CD8-positive, alpha-beta memory T cell (primary cell): ENCODE results near the gene TUBD1. TPM values are rescaled to one million over a fixed set of nuclear protein-coding genes. Genes with fewer than 3 reads are reported as not detected.
A peak's percentile ranks its signal among the peaks of the same experiment; 100 is the strongest.
"Not testable (repeated sequence)": the region's sequence is repeated elsewhere in the genome, so short reads cannot be mapped to it uniquely, and the experiment has no call there.

Experiments used
- CTCF ChIA-PET: fragments of 350-600 bp; sonication (Branson Sonifier 250); formaldehyde crosslinking; loops from one replicate; lab custom pipeline; 2021; ENCODE audit warnings: antibody characterized with exemption; lab: Charles Lee
- POLR2A ChIA-PET: fragments of 350-600 bp; sonication (Branson Sonifier 250); formaldehyde crosslinking; loops from one replicate; lab custom pipeline; 2021; ENCODE audit warnings: antibody characterized with exemption; lab: Charles Lee
- DNase-seq, 5 donors: peaks; one replicate each; pipeline versions ENCODE4 v3.0.0 to v3.0.0-alpha.2; 2020 to 2022; ENCODE audit warnings: mixed read lengths in 1 of 5
- H3K27ac ChIP-seq: one replicate; pipeline ENCODE4 v1.7.0; 2013; ENCODE audit warnings: low read depth, mild to moderate bottlenecking, low read length, moderate library complexity
- H3K27me3 ChIP-seq: 2 replicates; pipeline ENCODE4 v1.7.0; 2013; ENCODE audit warnings: low read length, mild to moderate bottlenecking; ENCODE audit not compliant: insufficient read depth, poor library complexity, severe bottlenecking
- H3K36me3 ChIP-seq: 2 replicates; pipeline ENCODE4 v1.7.0; 2013; ENCODE audit warnings: mild to moderate bottlenecking, low read length, moderate library complexity; ENCODE audit not compliant: insufficient read depth
- H3K4me1 ChIP-seq: 2 replicates; pipeline ENCODE4 v1.7.0; 2013; ENCODE audit warnings: mild to moderate bottlenecking, low read length, moderate library complexity; ENCODE audit not compliant: insufficient read depth
- H3K4me3 ChIP-seq: 2 replicates; pipeline ENCODE4 v1.7.0; 2013; ENCODE audit warnings: mild to moderate bottlenecking, low read length
- H3K9me3 ChIP-seq: 2 replicates; pipeline ENCODE4 v1.7.0; 2013; ENCODE audit warnings: mild to moderate bottlenecking, low read length
- H3K27ac Mint-ChIP-seq, 8 donors: one replicate each; pipeline ENCODE4 v1.8.0; 2020 to 2021; ENCODE audit warnings: mixed read lengths in 8 of 8, mild to moderate bottlenecking in 6 of 8, inconsistent platforms in 3 of 8, moderate library complexity in 3 of 8
- H3K27me3 Mint-ChIP-seq, 2 donors: one replicate each; pipeline ENCODE4 v1.8.0; 2020 to 2021; ENCODE audit warnings: mixed read lengths in 2 of 2, mild to moderate bottlenecking in 1 of 2, moderate library complexity in 1 of 2
- H3K36me3 Mint-ChIP-seq, 3 donors: one replicate each; pipeline ENCODE4 v1.8.0; 2020 to 2021; ENCODE audit warnings: mixed read lengths in 3 of 3, inconsistent platforms in 1 of 3, mild to moderate bottlenecking in 1 of 3
- H3K4me1 Mint-ChIP-seq, 3 donors: one replicate each; pipeline ENCODE4 v1.8.0; 2020 to 2021; ENCODE audit warnings: mixed read lengths in 3 of 3, inconsistent platforms in 1 of 3, mild to moderate bottlenecking in 1 of 3
- H3K4me3 Mint-ChIP-seq, 7 donors: one replicate each; pipeline ENCODE4 v1.8.0; 2020 to 2021; ENCODE audit warnings: mixed read lengths in 7 of 7, mild to moderate bottlenecking in 6 of 7, moderate library complexity in 4 of 7, inconsistent platforms in 2 of 7
- H3K9me3 Mint-ChIP-seq, 5 donors: one replicate each; pipeline ENCODE4 v1.8.0; 2020 to 2022; ENCODE audit warnings: mixed read lengths in 5 of 5, mild to moderate bottlenecking in 3 of 5, moderate library complexity in 2 of 5, inconsistent platforms in 1 of 5
- polyA plus RNA-seq: library from polyadenylated mRNA; unstranded; fragments of 300-500 nt; fragmentation: Illumina TruSeq; gene quantifications from one replicate; pipeline ENCODE4 v1.2.3, GENCODE V29; 2021
- total RNA-seq, 2 experiments: library from RNA; stranded (reverse); gene quantifications; one replicate each; pipeline ENCODE4 v1.2.3, GENCODE V29; 2021

The TUBD1 gene
- total and polyA plus RNA-seq, 3 experiments from 2014 or later = 9.5 to 17.3 (median 11.9) TPM

DNA sequence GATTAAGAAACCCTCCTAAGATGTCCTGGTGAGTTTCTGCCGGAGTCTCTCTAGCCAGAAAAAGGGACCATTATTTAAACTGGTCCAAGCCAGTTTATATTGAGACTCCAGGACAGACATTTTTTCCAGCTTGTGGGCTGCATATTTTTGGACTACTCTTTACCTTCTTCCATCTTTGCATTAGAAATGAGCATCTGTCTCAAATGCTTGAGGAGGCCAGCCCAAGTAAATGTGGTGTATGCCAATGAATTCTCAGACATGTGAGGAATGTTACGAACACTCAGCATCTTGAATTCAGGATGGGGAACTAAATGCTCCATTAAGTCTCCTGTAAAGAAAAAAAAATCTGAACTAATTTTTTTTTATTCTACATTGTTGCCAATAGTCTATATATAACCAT, 18.4 kb downstream of the TUBD1 start:
- Mint-ChIP-seq H3K27me3 (no peaks in the 10 kb centered on the region), H3K27ac (peak overlapping the region in 1 of 8 donors; percentile 52), H3K4me1 (peaks cover 0 to 3% (median 0%) of the 10 kb centered on the region in 3 donors), H3K36me3 (peaks cover 0 to 66% (median 14%) of the 10 kb centered on the region in 3 donors), H3K4me3 (no peak overlapping the region), H3K9me3 (no peaks in the 10 kb centered on the region)
- no peak overlapping the region for H3K4me3 ChIP-seq
- no peaks in the 10 kb centered on the region for H3K27me3 ChIP-seq
- CTCF ChIA-PET = no interaction called here
- H3K4me1 ChIP-seq = no peaks in the 10 kb centered on the region
- no peak for DNase-seq
- POLR2A ChIA-PET = no interaction called here
- H3K36me3 ChIP-seq = peaks cover 12% of the 10 kb centered on the region
- H3K27ac ChIP-seq = no peak overlapping the region
- no peaks in the 10 kb centered on the region for H3K9me3 ChIP-seq

- POLR2A ChIA-PET, H3K27me3 Mint-ChIP-seq, H3K4me3 ChIP-seq, H3K4me1 Mint-ChIP-seq, H3K27me3 ChIP-seq, DNase-seq, H3K9me3 Mint-ChIP-seq, H3K4me1 ChIP-seq, CTCF ChIA-PET, H3K4me3 Mint-ChIP-seq, H3K27ac ChIP-seq, H3K9me3 ChIP-seq: not testable (repeated sequence)
- peaks cover 0 to 62% (median 14%) of the 10 kb centered on the region in 3 donors for H3K36me3 Mint-ChIP-seq
- H3K27ac Mint-ChIP-seq = peak overlapping the region in 1 of 8 donors; percentile 24
- peaks cover 12% of the 10 kb centered on the region for H3K36me3 ChIP-seq
Observed at GRCh38 chr17:59873414-59873813, 19.3 kb downstream of the TUBD1 start.

- H3K4me3 ChIP-seq = no peak overlapping the region
- Mint-ChIP-seq H3K4me1 (no peaks in the 10 kb centered on the region), H3K36me3 (peaks cover 0 to 56% (median 10%) of the 10 kb centered on the region in 3 donors), H3K4me3 (no peak overlapping the region), H3K27me3 (no peaks in the 10 kb centered on the region), H3K27ac (peak overlapping the region in 4 of 8 donors; percentile 44 to 57 (median 53)), H3K9me3 (no peaks in the 10 kb centered on the region)
- H3K27me3 ChIP-seq = no peaks in the 10 kb centered on the region
- ChIA-PET CTCF (interaction anchor here (1.1 to 1.2 kb wide), 2 partner anchors 10 to 73 kb away, joined by 3 read pairs; no protein-coding TSS in a partner anchor), POLR2A (no interaction called here)
- H3K27ac ChIP-seq = no peak overlapping the region
- DNase-seq = no peak
- H3K36me3 ChIP-seq = peaks cover 3% of the 10 kb centered on the region
- no peaks in the 10 kb centered on the region for H3K9me3 ChIP-seq
- no peaks in the 10 kb centered on the region for H3K4me1 ChIP-seq
Observed at GRCh38 chr17:59872351-59872750, 20.4 kb downstream of the TUBD1 start.

DNA sequence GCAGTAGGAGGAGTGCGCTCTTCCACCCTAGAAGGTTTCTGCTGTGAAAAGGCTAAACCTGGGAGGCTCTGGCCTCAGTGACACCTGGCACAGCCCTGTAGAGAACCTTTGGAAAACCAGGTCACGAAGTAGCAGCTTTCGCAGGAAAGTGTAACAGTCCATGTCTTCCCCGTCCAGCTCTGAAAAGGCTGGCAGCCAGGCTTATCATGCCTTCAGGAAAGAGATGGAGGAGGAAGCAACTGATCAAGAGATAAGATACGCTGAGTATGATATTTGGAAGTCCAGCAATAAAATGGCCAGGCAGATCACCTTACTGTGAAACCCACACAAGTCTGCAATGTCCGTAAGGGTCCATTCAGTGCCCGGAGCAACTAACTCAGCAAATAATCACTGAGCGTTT, 22.3 kb downstream of the TUBD1 start:
- Mint-ChIP-seq H3K4me1 (no peaks in the 10 kb centered on the region), H3K4me3 (no peak overlapping the region)
- POLR2A ChIA-PET = no interaction called here

DNA sequence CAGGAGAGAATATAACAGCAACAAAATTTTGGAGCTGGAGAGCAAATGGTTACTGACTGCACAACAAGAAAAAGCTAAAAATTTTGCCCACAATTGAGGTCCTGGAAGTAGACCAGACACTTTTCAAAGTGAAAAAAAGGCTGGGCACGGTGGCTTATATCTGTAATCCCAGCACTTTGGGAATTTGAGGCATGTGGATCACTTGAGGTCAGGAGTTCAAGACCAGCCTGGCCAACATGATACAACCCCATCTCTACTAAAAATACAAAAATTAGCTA, 22.9 kb downstream of the TUBD1 start:
- H3K4me3 ChIP-seq = no peak overlapping the region
- H3K4me1 Mint-ChIP-seq = no peaks in the 10 kb centered on the region
- no peak overlapping the region for H3K4me3 Mint-ChIP-seq
- DNase-seq = no peak
- no peaks in the 10 kb centered on the region for H3K27me3 Mint-ChIP-seq
- no peak overlapping the region for H3K27ac ChIP-seq
- H3K27ac Mint-ChIP-seq = no peak overlapping the region
- peaks cover 3% of the 10 kb centered on the region for H3K36me3 ChIP-seq
- ChIA-PET CTCF (interaction anchor here (1.0 kb wide), 1 partner anchor 262 kb away, joined by 4 read pairs; no protein-coding TSS in a partner anchor), POLR2A (interaction anchor here (0.6 kb wide), 2 partner anchors 24 to 33 kb away, joined by 3 to 4 read pairs; no protein-coding TSS in a partner anchor)
- H3K9me3 Mint-ChIP-seq = no peaks in the 10 kb centered on the region
- no peaks in the 10 kb centered on the region for H3K4me1 ChIP-seq
- H3K36me3 Mint-ChIP-seq = peaks cover 0 to 53% (median 7%) of the 10 kb centered on the region in 3 donors
- no peaks in the 10 kb centered on the region for H3K27me3 ChIP-seq
- no peaks in the 10 kb centered on the region for H3K9me3 ChIP-seq

More for the DNA sequence above, 22.3 kb downstream of the TUBD1 start:
- Mint-ChIP-seq H3K9me3 (no peaks in the 10 kb centered on the region), H3K27ac (peak overlapping the region in 2 of 8 donors; percentile 48 to 68), H3K27me3 (no peaks in the 10 kb centered on the region), H3K36me3 (peaks cover 0 to 52% (median 7%) of the 10 kb centered on the region in 3 donors)
- no peaks in the 10 kb centered on the region for H3K27me3 ChIP-seq
- CTCF ChIA-PET = interaction anchor here (1.0 kb wide), 1 partner anchor 262 kb away, joined by 4 read pairs; no protein-coding TSS in a partner anchor
- no peaks in the 10 kb centered on the region for H3K4me1 ChIP-seq
- H3K4me3 ChIP-seq = no peak overlapping the region
- DNase-seq = no peak
- H3K27ac ChIP-seq = no peak overlapping the region
- no peaks in the 10 kb centered on the region for H3K36me3 ChIP-seq
- H3K9me3 ChIP-seq = no peaks in the 10 kb centered on the region

DNA sequence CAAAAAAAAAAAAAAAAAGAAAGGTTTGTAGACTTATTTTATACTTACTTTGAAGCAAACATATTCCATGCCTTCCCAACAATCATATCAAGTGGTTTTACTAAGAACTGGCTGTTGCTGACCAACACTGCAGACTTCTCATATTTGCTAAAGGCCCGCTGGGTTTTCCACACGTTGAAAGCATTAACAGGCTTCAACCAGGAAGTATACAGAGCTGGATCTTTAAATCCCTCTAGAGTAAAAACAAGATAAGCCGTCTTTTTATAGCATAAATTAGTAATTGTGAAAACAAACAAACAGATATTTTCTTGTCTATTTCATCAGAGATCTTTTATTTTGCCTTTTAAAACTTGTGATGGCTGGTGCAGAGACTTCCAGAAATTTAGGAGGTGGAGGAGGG, 29.1 kb downstream of the TUBD1 start:
- POLR2A ChIA-PET = interaction anchor here (0.7 kb wide), 1 partner anchor 102 kb away, joined by 3 read pairs; no protein-coding TSS in a partner anchor

DNA sequence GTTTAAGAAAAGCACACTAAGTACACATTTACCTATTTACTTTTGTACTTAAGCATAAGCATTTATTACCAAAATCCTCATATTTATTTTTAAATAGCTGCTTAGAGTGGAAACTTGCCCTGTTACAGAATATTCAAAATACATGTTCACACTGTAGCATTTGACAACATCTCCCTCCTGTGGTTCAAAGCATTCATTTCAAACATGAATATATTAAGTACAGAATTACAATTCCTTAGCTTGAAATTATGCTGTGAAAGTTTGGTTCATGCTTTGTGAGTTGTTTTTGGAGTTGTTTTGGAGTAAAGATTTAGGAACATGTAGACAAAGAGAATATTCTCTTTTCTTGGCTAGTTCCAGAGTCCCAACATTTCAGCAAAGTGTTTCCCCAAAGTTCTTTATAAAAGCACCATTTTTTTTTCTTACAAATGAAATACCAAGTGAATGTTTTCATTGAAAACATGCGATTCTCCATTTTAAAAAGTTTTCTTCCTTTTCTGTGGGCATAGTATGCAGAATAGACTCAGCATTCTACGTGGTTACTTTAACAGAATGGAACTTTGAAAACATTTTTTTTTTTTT, 33.2 kb downstream of the TUBD1 start:
- Histone ChIP-seq H3K9me3 (no peaks in the 10 kb centered on the region), H3K36me3 (peaks cover 9% of the 10 kb centered on the region), H3K4me3 (no peak overlapping the region), H3K27me3 (no peaks in the 10 kb centered on the region), H3K4me1 (no peaks in the 10 kb centered on the region), H3K27ac (no peak overlapping the region)
- Mint-ChIP-seq H3K9me3 (no peaks in the 10 kb centered on the region), H3K36me3 (peaks cover 0 to 39% (median 4%) of the 10 kb centered on the region in 3 donors), H3K4me1 (peaks cover 2 to 6% (median 5%) of the 10 kb centered on the region in 3 donors), H3K27me3 (no peaks in the 10 kb centered on the region), H3K4me3 (no peak overlapping the region), H3K27ac (peak overlapping the region in 1 of 8 donors; percentile 54)
- CTCF ChIA-PET = interaction anchor here (0.5 to 1.6 kb wide), 12 partner anchors 12 to 134 kb away, joined by 3 to 12 read pairs (median 4); no protein-coding TSS in a partner anchor
- POLR2A ChIA-PET = interaction anchor here (1.5 kb wide), 1 partner anchor 152 kb away, joined by 3 read pairs; the partner anchor contains the start of genes PTRH2 and VMP1
- peak in 1 of 5 donors; percentile 24 for DNase-seq

More for the DNA sequence above, 29.1 kb downstream of the TUBD1 start:
- CTCF ChIA-PET = interaction anchor here (1.1 kb wide), 1 partner anchor 36 kb away, joined by 3 read pairs; no protein-coding TSS in a partner anchor
- Histone ChIP-seq H3K27me3 (no peaks in the 10 kb centered on the region), H3K4me1 (no peaks in the 10 kb centered on the region), H3K36me3 (peaks cover 12% of the 10 kb centered on the region), H3K27ac (no peak overlapping the region), H3K9me3 (no peaks in the 10 kb centered on the region), H3K4me3 (no peak overlapping the region)
- H3K4me1 Mint-ChIP-seq = peaks cover 2 to 6% (median 5%) of the 10 kb centered on the region in 3 donors
- peaks cover 0 to 62% (median 4%) of the 10 kb centered on the region in 3 donors for H3K36me3 Mint-ChIP-seq
- H3K9me3 Mint-ChIP-seq = no peaks in the 10 kb centered on the region
- no peak overlapping the region for H3K4me3 Mint-ChIP-seq
- H3K27ac Mint-ChIP-seq = peak overlapping the region in 1 of 8 donors; percentile 38
- DNase-seq = no peak
- H3K27me3 Mint-ChIP-seq = no peaks in the 10 kb centered on the region

DNA sequence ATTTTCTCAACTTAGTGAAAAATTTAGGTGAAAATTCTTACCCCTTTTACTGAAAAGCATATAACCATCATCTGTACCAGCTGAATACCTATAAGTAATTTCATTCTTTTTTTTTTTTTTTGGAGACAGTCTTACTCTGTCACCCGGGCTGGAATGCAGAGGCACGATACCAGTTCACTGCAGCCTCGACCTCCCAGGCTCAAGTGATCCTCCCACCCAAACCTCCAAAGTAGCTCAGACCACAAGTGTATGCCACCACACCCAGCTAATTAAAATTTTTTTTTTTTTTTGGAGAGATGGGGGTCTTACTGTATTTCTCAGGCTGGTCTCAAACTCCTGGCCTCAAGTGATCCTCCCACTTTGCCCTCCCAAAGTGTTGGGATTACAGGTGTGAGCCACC, 33.8 kb downstream of the TUBD1 start:
- peaks cover 0 to 35% (median 4%) of the 10 kb centered on the region in 3 donors for H3K36me3 Mint-ChIP-seq
- H3K27ac ChIP-seq = no peak overlapping the region
- DNase-seq = no peak
- no peaks in the 10 kb centered on the region for H3K27me3 ChIP-seq
- H3K27ac Mint-ChIP-seq = peak overlapping the region in 1 of 8 donors; percentile 54
- H3K9me3 Mint-ChIP-seq = no peaks in the 10 kb centered on the region
- no peaks in the 10 kb centered on the region for H3K4me1 ChIP-seq
- no peaks in the 10 kb centered on the region for H3K9me3 ChIP-seq
- H3K27me3 Mint-ChIP-seq = no peaks in the 10 kb centered on the region
- peaks cover 9% of the 10 kb centered on the region for H3K36me3 ChIP-seq
- H3K4me3 Mint-ChIP-seq = no peak overlapping the region
- H3K4me1 Mint-ChIP-seq = peaks cover 2 to 6% (median 5%) of the 10 kb centered on the region in 3 donors
- no peak overlapping the region for H3K4me3 ChIP-seq
- ChIA-PET POLR2A (interaction anchor here (1.5 kb wide), 1 partner anchor 151 kb away, joined by 3 read pairs; the partner anchor contains the start of genes PTRH2 and VMP1), CTCF (interaction anchor here (0.6 to 1.6 kb wide), 9 partner anchors 12 to 134 kb away, joined by 3 to 12 read pairs (median 4); no protein-coding TSS in a partner anchor)
